DOHH2 (cell line): ENCODE measurements around the gene CAPN15.

ENCODE experiments used
- EZH2phosphoT487 ChIP-seq: fragments of 200-600 bp; sonication (generic); IDR thresholded peaks from 2 replicates; pipeline ENCODE4 v1.6.1; 2017; ENCODE audit warnings: borderline replicate concordance, mild to moderate bottlenecking, antibody characterized with exemption, low read length, moderate library complexity, mixed read lengths
- TF ChIP-seq, protein P1 (sequence below): fragments of 200-600 bp; sonication (generic); IDR thresholded peaks from one replicate; pipeline ENCODE4 v1.5.1; 2014; ENCODE audit warnings: antibody characterized with exemption, mild to moderate bottlenecking, low read depth, low read length; ENCODE audit not compliant: poor library complexity, severe bottlenecking

DNA sequence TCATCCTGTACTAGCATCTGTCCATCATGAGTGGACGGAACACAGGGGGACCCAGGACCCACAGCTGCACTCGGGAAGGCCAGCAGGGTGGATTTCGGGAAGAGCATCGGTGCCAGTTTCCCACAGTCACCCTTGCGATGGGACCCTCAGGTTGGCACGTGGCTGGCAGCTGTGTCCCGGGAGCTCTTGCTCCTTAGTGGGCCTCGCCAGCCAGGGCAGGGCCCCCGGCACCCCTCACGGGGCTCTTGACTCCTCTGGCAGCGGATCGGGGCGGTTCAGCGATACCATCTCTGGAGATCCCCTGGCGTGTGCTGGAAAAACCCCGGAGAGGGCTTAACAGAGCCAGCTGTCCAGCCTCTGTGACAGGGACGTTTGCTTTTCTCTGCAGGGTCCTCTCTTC lies 9.2 kb downstream of the CAPN15 start:
- TF ChIP-seq, protein P1, sequence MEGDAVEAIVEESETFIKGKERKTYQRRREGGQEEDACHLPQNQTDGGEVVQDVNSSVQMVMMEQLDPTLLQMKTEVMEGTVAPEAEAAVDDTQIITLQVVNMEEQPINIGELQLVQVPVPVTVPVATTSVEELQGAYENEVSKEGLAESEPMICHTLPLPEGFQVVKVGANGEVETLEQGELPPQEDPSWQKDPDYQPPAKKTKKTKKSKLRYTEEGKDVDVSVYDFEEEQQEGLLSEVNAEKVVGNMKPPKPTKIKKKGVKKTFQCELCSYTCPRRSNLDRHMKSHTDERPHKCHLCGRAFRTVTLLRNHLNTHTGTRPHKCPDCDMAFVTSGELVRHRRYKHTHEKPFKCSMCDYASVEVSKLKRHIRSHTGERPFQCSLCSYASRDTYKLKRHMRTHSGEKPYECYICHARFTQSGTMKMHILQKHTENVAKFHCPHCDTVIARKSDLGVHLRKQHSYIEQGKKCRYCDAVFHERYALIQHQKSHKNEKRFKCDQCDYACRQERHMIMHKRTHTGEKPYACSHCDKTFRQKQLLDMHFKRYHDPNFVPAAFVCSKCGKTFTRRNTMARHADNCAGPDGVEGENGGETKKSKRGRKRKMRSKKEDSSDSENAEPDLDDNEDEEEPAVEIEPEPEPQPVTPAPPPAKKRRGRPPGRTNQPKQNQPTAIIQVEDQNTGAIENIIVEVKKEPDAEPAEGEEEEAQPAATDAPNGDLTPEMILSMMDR, result no peak
- TF ChIP-seq EZH2phosphoT487, result no peak
